ENCODE data around the gene DUOXA2.

DUOXA2 gene

GRCh38 chr15:45136378-45136764 is 22.2 kb downstream of the DUOXA2 start:
- H3K9me3 ChIP-seq (ENCODE audit: insufficient read depth, low read depth, low read length) = no peaks in the 10 kb centered on the region
- no peaks in the 10 kb centered on the region for H3K9me2 ChIP-seq (replicated peaks; ENCODE audit: low read depth, low read length)
- H3K4me3 ChIP-seq (ENCODE audit: low read length, poor library complexity, severe bottlenecking) = no peak overlapping the region
- H3K4me1 ChIP-seq (ENCODE audit: insufficient read depth, low read length, poor library complexity, severe bottlenecking) = no peaks in the 10 kb centered on the region
- H3K4me2 ChIP-seq (ENCODE audit: low read depth, low read length, poor library complexity, severe bottlenecking) = no peak overlapping the region
- no peak overlapping the region for H2AFZ ChIP-seq (ENCODE audit: low read length)
- H3F3A ChIP-seq (ENCODE audit: low read depth) = no peaks in the 10 kb centered on the region
- no peaks in the 10 kb centered on the region for H3K79me2 ChIP-seq (ENCODE audit: insufficient read depth, low read length)
- TF ChIP-seq EZH2phosphoT487 (IDR thresholded peaks at IDR 0.05; ENCODE audit: borderline replicate concordance) (no peak), CTCF (conservative IDR thresholded peaks at IDR 0.05; ENCODE audit: low read length) (no peak)
- H3K27me3 ChIP-seq (ENCODE audit: insufficient read depth, low read length, poor library complexity, severe bottlenecking) = no peaks in the 10 kb centered on the region
- no peaks in the 10 kb centered on the region for H4K20me1 ChIP-seq (ENCODE audit: insufficient read depth, low read length, poor library complexity, severe bottlenecking)
- H3K36me3 ChIP-seq (ENCODE audit: insufficient read depth, low read length) = no peaks in the 10 kb centered on the region
- H3K9ac ChIP-seq (ENCODE audit: low read depth, low read length, poor library complexity, severe bottlenecking) = no peak overlapping the region

GRCh38 chr15:45137703-45138102 is 23.6 kb downstream of the DUOXA2 start:
- no peaks in the 10 kb centered on the region for H3K27me3 ChIP-seq (ENCODE audit: insufficient read depth, low read length, poor library complexity, severe bottlenecking)

GRCh38 chr15:45138814-45139765 is 25.0 kb downstream of the DUOXA2 start:
- H3K4me2 ChIP-seq (ENCODE audit: low read depth, low read length, poor library complexity, severe bottlenecking) = no peak overlapping the region
- no peak overlapping the region for H2AFZ ChIP-seq (ENCODE audit: low read length)
- no peaks in the 10 kb centered on the region for H3K27me3 ChIP-seq (ENCODE audit: insufficient read depth, low read length, poor library complexity, severe bottlenecking)
- no peak overlapping the region for H3K4me3 ChIP-seq (ENCODE audit: low read length, poor library complexity, severe bottlenecking)
- H3F3A ChIP-seq (ENCODE audit: low read depth) = no peaks in the 10 kb centered on the region
- no peaks in the 10 kb centered on the region for H3K36me3 ChIP-seq (ENCODE audit: insufficient read depth, low read length)
- H3K9me3 ChIP-seq (ENCODE audit: insufficient read depth, low read depth, low read length) = no peaks in the 10 kb centered on the region
- TF ChIP-seq CTCF (conservative IDR thresholded peaks at IDR 0.05; ENCODE audit: low read length) (no peak), EZH2phosphoT487 (IDR thresholded peaks at IDR 0.05; ENCODE audit: borderline replicate concordance) (no peak)
- H3K79me2 ChIP-seq (ENCODE audit: insufficient read depth, low read length) = no peaks in the 10 kb centered on the region
- no peak overlapping the region for H3K9ac ChIP-seq (ENCODE audit: low read depth, low read length, poor library complexity, severe bottlenecking)
- no peaks in the 10 kb centered on the region for H3K9me2 ChIP-seq (replicated peaks; ENCODE audit: low read depth, low read length)
- no peaks in the 10 kb centered on the region for H4K20me1 ChIP-seq (ENCODE audit: insufficient read depth, low read length, poor library complexity, severe bottlenecking)
- no peaks in the 10 kb centered on the region for H3K4me1 ChIP-seq (ENCODE audit: insufficient read depth, low read length, poor library complexity, severe bottlenecking)

More at GRCh38 chr15:45137703-45138102, 23.6 kb downstream of the DUOXA2 start:
- Histone ChIP-seq H3K9me3 (ENCODE audit: insufficient read depth, low read depth, low read length) (no peaks in the 10 kb centered on the region), H2AFZ (ENCODE audit: low read length) (no peak overlapping the region), H3K4me2 (ENCODE audit: low read depth, low read length, poor library complexity, severe bottlenecking) (no peak overlapping the region), H3K9ac (ENCODE audit: low read depth, low read length, poor library complexity, severe bottlenecking) (no peak overlapping the region), H3K4me1 (ENCODE audit: insufficient read depth, low read length, poor library complexity, severe bottlenecking) (no peaks in the 10 kb centered on the region), H3F3A (ENCODE audit: low read depth) (no peaks in the 10 kb centered on the region), H3K36me3 (ENCODE audit: insufficient read depth, low read length) (no peaks in the 10 kb centered on the region), H3K9me2 (replicated peaks; ENCODE audit: low read depth, low read length) (no peaks in the 10 kb centered on the region), H3K4me3 (ENCODE audit: low read length, poor library complexity, severe bottlenecking) (no peak overlapping the region), H4K20me1 (ENCODE audit: insufficient read depth, low read length, poor library complexity, severe bottlenecking) (no peaks in the 10 kb centered on the region), H3K79me2 (ENCODE audit: insufficient read depth, low read length) (no peaks in the 10 kb centered on the region)
- TF ChIP-seq EZH2phosphoT487 (IDR thresholded peaks at IDR 0.05; ENCODE audit: borderline replicate concordance) = no peak
- TF ChIP-seq CTCF (conservative IDR thresholded peaks at IDR 0.05; ENCODE audit: low read length) = no peak
